Neural progenitor cell (in vitro differentiated cells): Measurements from ENCODE around the gene LRRC45.

ENCODE experiments used
- EZH2phosphoT487 ChIP-seq: fragments of 200-600 bp; sonication (generic); IDR thresholded peaks from 2 replicates; pipeline ENCODE4 v1.6.1; 2017; ENCODE audit warnings: antibody characterized with exemption
- TF ChIP-seq, protein P1 (sequence below): fragments of 200-600 bp; sonication (generic); IDR thresholded peaks from 2 replicates; pipeline ENCODE4 v1.5.1; 2017; ENCODE audit warnings: antibody characterized with exemption, mild to moderate bottlenecking

- TF ChIP-seq, protein P1, sequence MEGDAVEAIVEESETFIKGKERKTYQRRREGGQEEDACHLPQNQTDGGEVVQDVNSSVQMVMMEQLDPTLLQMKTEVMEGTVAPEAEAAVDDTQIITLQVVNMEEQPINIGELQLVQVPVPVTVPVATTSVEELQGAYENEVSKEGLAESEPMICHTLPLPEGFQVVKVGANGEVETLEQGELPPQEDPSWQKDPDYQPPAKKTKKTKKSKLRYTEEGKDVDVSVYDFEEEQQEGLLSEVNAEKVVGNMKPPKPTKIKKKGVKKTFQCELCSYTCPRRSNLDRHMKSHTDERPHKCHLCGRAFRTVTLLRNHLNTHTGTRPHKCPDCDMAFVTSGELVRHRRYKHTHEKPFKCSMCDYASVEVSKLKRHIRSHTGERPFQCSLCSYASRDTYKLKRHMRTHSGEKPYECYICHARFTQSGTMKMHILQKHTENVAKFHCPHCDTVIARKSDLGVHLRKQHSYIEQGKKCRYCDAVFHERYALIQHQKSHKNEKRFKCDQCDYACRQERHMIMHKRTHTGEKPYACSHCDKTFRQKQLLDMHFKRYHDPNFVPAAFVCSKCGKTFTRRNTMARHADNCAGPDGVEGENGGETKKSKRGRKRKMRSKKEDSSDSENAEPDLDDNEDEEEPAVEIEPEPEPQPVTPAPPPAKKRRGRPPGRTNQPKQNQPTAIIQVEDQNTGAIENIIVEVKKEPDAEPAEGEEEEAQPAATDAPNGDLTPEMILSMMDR, result no peak
- no peak for TF ChIP-seq EZH2phosphoT487
These were observed 660 bp upstream of the LRRC45 start, which contains the start of gene CENPX for GRCh38 chr17:82022310-82022980.
